Naive B cell (primary cell): ENCODE results near the gene IMMP2L. TPM values are rescaled to one million over a fixed set of nuclear protein-coding genes. Genes with fewer than 3 reads are reported as not detected.

ENCODE experiments used
- ATAC-seq, 2 donors: fragments of 150-1000 bp; cut with Tn5 transposase; 2 replicates each; pipeline ENCODE4 v1.10.0; 2021; ENCODE audit warnings: low read depth in 2 of 2, mild to moderate bottlenecking in 2 of 2, moderate library complexity in 2 of 2
- DNase-seq: peaks from one replicate; pipeline ENCODE4 v3.0.0; 2022
- H3K27ac Mint-ChIP-seq, 6 donors: one replicate each; pipeline ENCODE4 v1.8.0; 2020 to 2022; ENCODE audit warnings: mild to moderate bottlenecking in 6 of 6, mixed read lengths in 6 of 6, moderate library complexity in 5 of 6, inconsistent platforms in 2 of 6
- H3K27me3 Mint-ChIP-seq, 3 donors: one replicate each; pipeline ENCODE4 v1.8.0; 2021 to 2022; ENCODE audit warnings: mixed read lengths in 3 of 3, mild to moderate bottlenecking in 1 of 3
- H3K36me3 Mint-ChIP-seq, 2 donors: one replicate each; pipeline ENCODE4 v1.8.0; 2020 to 2022; ENCODE audit warnings: mixed read lengths in 2 of 2, inconsistent platforms in 1 of 2, mild to moderate bottlenecking in 1 of 2
- H3K4me1 Mint-ChIP-seq, 3 donors: one replicate each; pipeline ENCODE4 v1.8.0; 2020 to 2022; ENCODE audit warnings: mixed read lengths in 3 of 3, inconsistent platforms in 1 of 3, mild to moderate bottlenecking in 1 of 3, moderate library complexity in 1 of 3
- H3K4me3 Mint-ChIP-seq, 8 donors: one replicate each; pipeline ENCODE4 v1.8.0; 2020 to 2022; ENCODE audit warnings: mild to moderate bottlenecking in 8 of 8, mixed read lengths in 8 of 8, moderate library complexity in 8 of 8, inconsistent platforms in 2 of 8
- H3K9me3 Mint-ChIP-seq, 7 donors: one replicate each; pipeline ENCODE4 v1.8.0; 2020 to 2022; ENCODE audit warnings: mixed read lengths in 7 of 7, mild to moderate bottlenecking in 5 of 7, inconsistent platforms in 2 of 7, moderate library complexity in 1 of 7
- polyA plus RNA-seq, 6 donors: library from polyadenylated mRNA; unstranded; fragments of 300-500 nt; fragmentation: Illumina TruSeq; gene quantifications; one replicate each; pipeline ENCODE4 v1.2.3, GENCODE V29; 2021; ENCODE audit warnings: low read depth in 6 of 6

Gene IMMP2L
- polyA plus RNA-seq, 6 donors from 2014 or later, result 14.9 to 34.0 (median 25.9) TPM

- no peak overlapping the region for H3K27ac Mint-ChIP-seq
- no peaks in the 10 kb centered on the region for H3K27me3 Mint-ChIP-seq
- peaks cover 0 to 11% (median 4%) of the 10 kb centered on the region in 7 donors for H3K9me3 Mint-ChIP-seq
- peaks cover 0 to 7% of the 10 kb centered on the region in 2 donors for H3K36me3 Mint-ChIP-seq
- ATAC-seq (no peak), DNase-seq (no peak)
- H3K4me1 Mint-ChIP-seq, result no peaks in the 10 kb centered on the region
- no peak overlapping the region for H3K4me3 Mint-ChIP-seq
Observed at GRCh38 chr7:110909117-110909516, 653.2 kb downstream of the IMMP2L start.

GRCh38 chr7:110905773-110906566 is 656.3 kb downstream of the IMMP2L start:
- Mint-ChIP-seq H3K27ac (peak overlapping the region in 1 of 6 donors; percentile 9), H3K27me3 (no peaks in the 10 kb centered on the region), H3K4me3 (no peak overlapping the region), H3K4me1 (no peaks in the 10 kb centered on the region), H3K36me3 (peaks cover 0 to 7% of the 10 kb centered on the region in 2 donors), H3K9me3 (peaks cover 0 to 15% (median 7%) of the 10 kb centered on the region in 7 donors)
- ATAC-seq (no peak), DNase-seq (no peak)

GRCh38 chr7:110898516-110898915 is 663.8 kb downstream of the IMMP2L start:
- H3K36me3 Mint-ChIP-seq, result peaks cover 4 to 9% of the 10 kb centered on the region in 2 donors
- no peak overlapping the region for H3K27ac Mint-ChIP-seq
- peaks cover 0 to 23% (median 6%) of the 10 kb centered on the region in 7 donors for H3K9me3 Mint-ChIP-seq
- no peak for ATAC-seq
- no peak overlapping the region for H3K4me3 Mint-ChIP-seq
- DNase-seq, result no peak
- no peaks in the 10 kb centered on the region for H3K27me3 Mint-ChIP-seq
- no peaks in the 10 kb centered on the region for H3K4me1 Mint-ChIP-seq

DNA sequence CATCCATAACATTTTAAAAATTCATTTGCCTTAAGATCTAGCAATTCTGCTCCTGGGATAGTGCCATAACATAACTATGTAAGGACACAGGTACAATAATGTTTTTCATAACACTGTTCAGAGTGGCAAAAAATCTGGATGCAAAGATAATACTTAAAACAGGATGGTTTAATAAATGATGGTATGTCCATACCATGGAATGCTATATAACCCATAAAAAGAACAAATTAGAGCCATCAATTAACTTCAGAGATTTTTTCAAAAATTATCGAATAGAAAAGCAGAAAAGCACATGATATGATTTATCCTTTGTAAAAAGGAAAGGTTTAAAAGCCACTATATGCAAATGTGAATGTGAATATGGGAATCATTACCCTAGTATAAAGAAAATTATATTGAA is 664.8 kb downstream of the IMMP2L start:
- no peaks in the 10 kb centered on the region for H3K4me1 Mint-ChIP-seq
- peaks cover 0 to 19% (median 6%) of the 10 kb centered on the region in 7 donors for H3K9me3 Mint-ChIP-seq
- H3K36me3 Mint-ChIP-seq, result peaks cover 4 to 9% of the 10 kb centered on the region in 2 donors
- H3K27me3 Mint-ChIP-seq, result no peaks in the 10 kb centered on the region
- no peak overlapping the region for H3K4me3 Mint-ChIP-seq
- DNase-seq, result no peak
- H3K27ac Mint-ChIP-seq, result peak overlapping the region in 1 of 6 donors; percentile 3
- no peak for ATAC-seq

GRCh38 chr7:110894111-110894510 is 668.2 kb downstream of the IMMP2L start:
- Mint-ChIP-seq H3K36me3 (peaks cover 4 to 9% of the 10 kb centered on the region in 2 donors), H3K27me3 (no peaks in the 10 kb centered on the region), H3K27ac (no peak overlapping the region), H3K4me1 (no peaks in the 10 kb centered on the region), H3K4me3 (no peak overlapping the region), H3K9me3 (peaks cover 0 to 19% (median 6%) of the 10 kb centered on the region in 7 donors)
- no peak for ATAC-seq
- no peak for DNase-seq

DNA sequence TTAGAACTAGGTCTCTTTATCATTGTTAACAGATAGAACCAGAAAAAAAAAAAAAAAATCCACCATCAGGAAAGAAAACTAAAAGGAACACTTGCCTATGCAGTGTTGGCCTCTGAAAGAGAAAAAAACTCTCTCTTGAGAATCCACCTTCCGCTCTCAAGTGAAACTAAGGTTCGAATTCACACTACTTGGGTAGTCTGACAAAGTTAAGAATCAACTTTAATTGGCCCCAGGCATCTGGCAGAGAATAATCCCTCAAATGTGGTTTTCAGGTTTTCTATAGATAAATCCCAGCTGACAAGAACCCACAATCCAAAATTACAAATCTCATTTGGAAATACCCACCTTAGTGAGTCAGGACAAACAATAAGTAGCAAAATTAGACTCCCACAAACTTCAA is 671.1 kb downstream of the IMMP2L start:
- DNase-seq (no peak), ATAC-seq (no peak)
- Mint-ChIP-seq H3K9me3 (peaks cover 0 to 11% (median 3%) of the 10 kb centered on the region in 7 donors), H3K4me1 (no peaks in the 10 kb centered on the region), H3K4me3 (no peak overlapping the region), H3K36me3 (peaks cover 0 to 9% of the 10 kb centered on the region in 2 donors), H3K27ac (no peak overlapping the region), H3K27me3 (no peaks in the 10 kb centered on the region)

- H3K27me3 Mint-ChIP-seq, result no peaks in the 10 kb centered on the region
- H3K4me1 Mint-ChIP-seq, result no peaks in the 10 kb centered on the region
- no peak overlapping the region for H3K4me3 Mint-ChIP-seq
- peaks cover 0 to 5% of the 10 kb centered on the region in 2 donors for H3K36me3 Mint-ChIP-seq
- peaks cover 0 to 6% (median 3%) of the 10 kb centered on the region in 7 donors for H3K9me3 Mint-ChIP-seq
- H3K27ac Mint-ChIP-seq, result no peak overlapping the region
- ATAC-seq (no peak), DNase-seq (no peak)
Observed at GRCh38 chr7:110890101-110890500, 672.2 kb downstream of the IMMP2L start.

- DNase-seq, result no peak
- no peak for ATAC-seq
- Mint-ChIP-seq H3K27me3 (no peaks in the 10 kb centered on the region), H3K27ac (peak overlapping the region in 1 of 6 donors; percentile 12), H3K4me3 (no peak overlapping the region), H3K9me3 (peaks cover 0 to 4% (median 0%) of the 10 kb centered on the region in 7 donors), H3K4me1 (no peaks in the 10 kb centered on the region), H3K36me3 (no peaks in the 10 kb centered on the region)
Observed at GRCh38 chr7:110889335-110889734, 673.0 kb downstream of the IMMP2L start.

DNA sequence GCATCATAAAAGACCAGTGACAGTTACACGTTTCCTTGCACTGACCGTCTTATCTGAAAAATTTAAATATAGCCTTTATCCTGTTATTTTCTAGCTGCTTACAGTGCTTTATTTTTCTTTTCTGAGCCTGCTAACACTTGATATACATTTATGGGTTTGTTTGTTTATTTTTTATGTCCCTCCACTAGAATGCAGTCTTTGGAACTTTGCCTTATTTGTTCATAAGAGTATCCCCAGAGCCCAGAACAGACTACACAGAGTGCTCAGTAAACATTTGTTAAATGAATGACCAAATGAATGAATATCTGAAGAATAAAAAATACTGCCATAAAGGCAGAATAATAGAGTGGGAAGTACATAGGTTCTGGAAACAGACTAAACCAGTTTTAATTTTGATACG is 673.7 kb downstream of the IMMP2L start:
- ATAC-seq, result no peak
- Mint-ChIP-seq H3K27me3 (no peaks in the 10 kb centered on the region), H3K4me1 (no peaks in the 10 kb centered on the region), H3K27ac (no peak overlapping the region), H3K4me3 (no peak overlapping the region), H3K36me3 (no peaks in the 10 kb centered on the region), H3K9me3 (no peaks in the 10 kb centered on the region)
- no peak for DNase-seq

DNA sequence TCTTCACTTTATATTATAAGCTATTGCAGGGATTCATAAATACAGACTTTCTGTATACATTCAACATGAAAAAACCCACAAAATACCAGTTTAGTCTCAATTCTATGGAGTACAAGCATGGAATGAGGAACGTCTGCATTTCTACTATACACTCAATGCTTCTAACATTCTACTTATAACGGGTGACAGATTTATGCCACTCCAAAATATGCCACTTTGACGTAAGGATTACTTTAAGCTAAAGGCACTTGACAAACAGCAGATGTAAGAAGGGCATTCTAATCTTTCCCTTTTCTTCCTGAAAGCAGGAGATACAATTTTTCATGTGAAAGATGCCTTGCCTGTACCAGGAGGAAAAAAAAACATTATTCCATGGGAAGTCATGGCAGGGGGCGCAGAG is 676.8 kb downstream of the IMMP2L start:
- no peak overlapping the region for H3K27ac Mint-ChIP-seq
- DNase-seq (no peak), ATAC-seq (no peak)
- no peaks in the 10 kb centered on the region for H3K4me1 Mint-ChIP-seq
- H3K9me3 Mint-ChIP-seq, result no peaks in the 10 kb centered on the region
- no peak overlapping the region for H3K4me3 Mint-ChIP-seq
- no peaks in the 10 kb centered on the region for H3K36me3 Mint-ChIP-seq
- no peaks in the 10 kb centered on the region for H3K27me3 Mint-ChIP-seq

GRCh38 chr7:110881721-110882120 is 680.6 kb downstream of the IMMP2L start:
- H3K36me3 Mint-ChIP-seq, result no peaks in the 10 kb centered on the region
- no peak overlapping the region for H3K27ac Mint-ChIP-seq
- no peaks in the 10 kb centered on the region for H3K27me3 Mint-ChIP-seq
- H3K4me1 Mint-ChIP-seq, result no peaks in the 10 kb centered on the region
- ATAC-seq (no peak), DNase-seq (no peak)
- H3K9me3 Mint-ChIP-seq, result no peaks in the 10 kb centered on the region
- no peak overlapping the region for H3K4me3 Mint-ChIP-seq

GRCh38 chr7:110880971-110881370 is 681.3 kb downstream of the IMMP2L start:
- Mint-ChIP-seq H3K4me1 (no peaks in the 10 kb centered on the region), H3K27me3 (no peaks in the 10 kb centered on the region), H3K4me3 (no peak overlapping the region), H3K36me3 (no peaks in the 10 kb centered on the region), H3K27ac (no peak overlapping the region), H3K9me3 (no peaks in the 10 kb centered on the region)
- ATAC-seq (no peak), DNase-seq (no peak)

DNA sequence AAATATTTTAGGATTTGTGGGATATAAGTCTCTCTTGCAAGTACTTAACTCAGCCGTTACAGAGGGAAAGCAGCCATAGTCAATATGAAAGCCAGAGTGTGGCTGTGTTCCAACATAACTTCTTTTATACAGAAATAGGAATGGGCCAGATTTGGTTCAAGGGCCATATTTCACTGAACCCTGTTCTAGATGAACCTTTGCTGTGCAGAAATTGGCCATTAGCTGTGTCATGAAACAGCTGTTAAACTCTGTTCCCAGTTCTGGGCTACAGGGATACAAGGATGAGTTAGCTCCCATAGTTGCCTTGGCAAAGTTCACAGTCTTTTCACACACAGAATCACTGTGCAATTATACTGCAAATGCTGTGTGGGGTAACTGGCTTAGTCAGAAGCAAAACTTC is 685.3 kb downstream of the IMMP2L start:
- H3K36me3 Mint-ChIP-seq, result no peaks in the 10 kb centered on the region
- H3K4me3 Mint-ChIP-seq, result no peak overlapping the region
- H3K27ac Mint-ChIP-seq, result no peak overlapping the region

GRCh38 chr7:110875346-110875745 is 686.9 kb downstream of the IMMP2L start:
- no peak overlapping the region for H3K27ac Mint-ChIP-seq
- no peaks in the 10 kb centered on the region for H3K4me1 Mint-ChIP-seq
- DNase-seq (no peak), ATAC-seq (no peak)
- H3K27me3 Mint-ChIP-seq, result no peaks in the 10 kb centered on the region
- H3K9me3 Mint-ChIP-seq, result no peaks in the 10 kb centered on the region
- no peaks in the 10 kb centered on the region for H3K36me3 Mint-ChIP-seq
- no peak overlapping the region for H3K4me3 Mint-ChIP-seq

More for the DNA sequence above, 685.3 kb downstream of the IMMP2L start:
- no peaks in the 10 kb centered on the region for H3K4me1 Mint-ChIP-seq
- ATAC-seq, result no peak
- no peaks in the 10 kb centered on the region for H3K9me3 Mint-ChIP-seq
- no peaks in the 10 kb centered on the region for H3K27me3 Mint-ChIP-seq
- no peak for DNase-seq
